Measurements from ENCODE around the gene DLG2.
"Not testable (repeated sequence)": the region's sequence is repeated elsewhere in the genome, so short reads cannot be mapped to it uniquely, and the experiment has no call there.

DLG2 gene

GRCh38 chr11:85257837-85258236 lies 369.3 kb downstream of the DLG2 start:
- H3K9me3 ChIP-seq = peaks cover 4% of the 10 kb centered on the region
- no peaks in the 10 kb centered on the region for H3K4me1 ChIP-seq (ENCODE audit: control insufficient read depth in 1 of 2, insufficient read depth in 1 of 2, low read depth in 1 of 2, low read length in 1 of 2)
- TF ChIP-seq, protein P1, sequence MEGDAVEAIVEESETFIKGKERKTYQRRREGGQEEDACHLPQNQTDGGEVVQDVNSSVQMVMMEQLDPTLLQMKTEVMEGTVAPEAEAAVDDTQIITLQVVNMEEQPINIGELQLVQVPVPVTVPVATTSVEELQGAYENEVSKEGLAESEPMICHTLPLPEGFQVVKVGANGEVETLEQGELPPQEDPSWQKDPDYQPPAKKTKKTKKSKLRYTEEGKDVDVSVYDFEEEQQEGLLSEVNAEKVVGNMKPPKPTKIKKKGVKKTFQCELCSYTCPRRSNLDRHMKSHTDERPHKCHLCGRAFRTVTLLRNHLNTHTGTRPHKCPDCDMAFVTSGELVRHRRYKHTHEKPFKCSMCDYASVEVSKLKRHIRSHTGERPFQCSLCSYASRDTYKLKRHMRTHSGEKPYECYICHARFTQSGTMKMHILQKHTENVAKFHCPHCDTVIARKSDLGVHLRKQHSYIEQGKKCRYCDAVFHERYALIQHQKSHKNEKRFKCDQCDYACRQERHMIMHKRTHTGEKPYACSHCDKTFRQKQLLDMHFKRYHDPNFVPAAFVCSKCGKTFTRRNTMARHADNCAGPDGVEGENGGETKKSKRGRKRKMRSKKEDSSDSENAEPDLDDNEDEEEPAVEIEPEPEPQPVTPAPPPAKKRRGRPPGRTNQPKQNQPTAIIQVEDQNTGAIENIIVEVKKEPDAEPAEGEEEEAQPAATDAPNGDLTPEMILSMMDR (IDR thresholded peaks at IDR 0.05) = no peak
- no peak overlapping the region for H3K4me3 ChIP-seq (ENCODE audit: low read depth in 1 of 2, low read length in 1 of 2)
- no peaks in the 10 kb centered on the region for H3K27me3 ChIP-seq
- H3K36me3 ChIP-seq = no peaks in the 10 kb centered on the region
- no peak overlapping the region for H3K27ac ChIP-seq

- H3K27ac ChIP-seq = no peak overlapping the region
- no peaks in the 10 kb centered on the region for H3K36me3 ChIP-seq
- peaks cover 4% of the 10 kb centered on the region for H3K9me3 ChIP-seq
- no peaks in the 10 kb centered on the region for H3K4me1 ChIP-seq (ENCODE audit: control insufficient read depth in 1 of 2, insufficient read depth in 1 of 2, low read depth in 1 of 2, low read length in 1 of 2)
- TF ChIP-seq, protein P1 (IDR thresholded peaks at IDR 0.05) = no peak
- no peaks in the 10 kb centered on the region for H3K27me3 ChIP-seq
- no peak overlapping the region for H3K4me3 ChIP-seq (ENCODE audit: low read depth in 1 of 2, low read length in 1 of 2)
Observed at GRCh38 chr11:85256433-85256832, 370.7 kb downstream of the DLG2 start.

DNA sequence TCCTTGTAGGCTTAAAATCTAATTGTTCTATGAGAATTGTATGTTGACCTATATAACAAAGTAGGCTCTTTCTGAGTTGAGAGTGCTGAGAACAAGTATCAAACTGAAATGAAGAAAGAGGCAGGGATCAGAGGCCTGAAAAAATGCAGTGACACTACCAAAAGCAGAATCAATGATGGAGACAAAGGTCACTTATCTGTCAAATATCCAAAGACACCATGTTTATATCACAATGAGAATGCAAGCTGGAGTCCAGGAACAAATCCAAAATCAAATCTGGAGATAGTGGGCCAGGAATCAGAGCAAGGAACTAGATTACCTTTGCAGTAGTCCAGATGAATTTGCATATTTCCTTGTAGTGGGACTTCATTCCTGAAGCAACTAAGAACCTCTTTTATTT lies 377.7 kb downstream of the DLG2 start:
- TF ChIP-seq, protein P1 (IDR thresholded peaks at IDR 0.05) = no peak
- Histone ChIP-seq H3K27me3 (no peaks in the 10 kb centered on the region), H3K36me3 (no peaks in the 10 kb centered on the region), H3K4me3 (ENCODE audit: low read depth in 1 of 2, low read length in 1 of 2) (no peak overlapping the region), H3K27ac (no peak overlapping the region), H3K4me1 (ENCODE audit: control insufficient read depth in 1 of 2, insufficient read depth in 1 of 2, low read depth in 1 of 2, low read length in 1 of 2) (no peaks in the 10 kb centered on the region), H3K9me3 (peaks cover 4% of the 10 kb centered on the region)

DNA sequence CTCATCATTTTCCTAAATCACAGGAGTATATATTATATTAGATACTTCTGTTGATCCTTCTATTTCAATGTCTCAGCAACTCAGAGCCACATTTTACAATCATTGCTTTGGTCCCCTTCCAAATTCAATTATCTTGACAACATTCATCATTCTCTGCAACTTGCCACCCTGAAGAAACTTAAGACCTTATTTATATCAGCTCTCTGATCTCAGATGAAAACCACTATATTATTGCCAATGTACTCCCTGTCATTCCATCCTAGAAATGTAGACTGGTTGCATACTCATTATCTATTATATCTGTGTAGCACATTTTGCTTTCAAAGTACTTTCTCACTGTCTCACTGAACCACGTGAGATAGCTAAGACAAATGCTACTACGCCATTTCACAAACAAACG lies 379.3 kb downstream of the DLG2 start:
- no peak overlapping the region for H3K4me3 ChIP-seq (ENCODE audit: low read depth in 1 of 2, low read length in 1 of 2)
- H3K27me3 ChIP-seq = no peaks in the 10 kb centered on the region
- TF ChIP-seq, protein P1 (IDR thresholded peaks at IDR 0.05) = no peak
- no peaks in the 10 kb centered on the region for H3K9me3 ChIP-seq
- no peaks in the 10 kb centered on the region for H3K4me1 ChIP-seq (ENCODE audit: control insufficient read depth in 1 of 2, insufficient read depth in 1 of 2, low read depth in 1 of 2, low read length in 1 of 2)
- H3K36me3 ChIP-seq = no peaks in the 10 kb centered on the region
- H3K27ac ChIP-seq = no peak overlapping the region

GRCh38 chr11:85238906-85239305 lies 388.2 kb downstream of the DLG2 start:
- H3K27ac ChIP-seq = no peak overlapping the region
- TF ChIP-seq, protein P1 (IDR thresholded peaks at IDR 0.05) = no peak
- no peaks in the 10 kb centered on the region for H3K36me3 ChIP-seq
- no peaks in the 10 kb centered on the region for H3K27me3 ChIP-seq
- no peaks in the 10 kb centered on the region for H3K9me3 ChIP-seq
- no peak overlapping the region for H3K4me3 ChIP-seq (ENCODE audit: low read depth in 1 of 2, low read length in 1 of 2)
- H3K4me1 ChIP-seq (ENCODE audit: control insufficient read depth in 1 of 2, insufficient read depth in 1 of 2, low read depth in 1 of 2, low read length in 1 of 2) = no peaks in the 10 kb centered on the region

DNA sequence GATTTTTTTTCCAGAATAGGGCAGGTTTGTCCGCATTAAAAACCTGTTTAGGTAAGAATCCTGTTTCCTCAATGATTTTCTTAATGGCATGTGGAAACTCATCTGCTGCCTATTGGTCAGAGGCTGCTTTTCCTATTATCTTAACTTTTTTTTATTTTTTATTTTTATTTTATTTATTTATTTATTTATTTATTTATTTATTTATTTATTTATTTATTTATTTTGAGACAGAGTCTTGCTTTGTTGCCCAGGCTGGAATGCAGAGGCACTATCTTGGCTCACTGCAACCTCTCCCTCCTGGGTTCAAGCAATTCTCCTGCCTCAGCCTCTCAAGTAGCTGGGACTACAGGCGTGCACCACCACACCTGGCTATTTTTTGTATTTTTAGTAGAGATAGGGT lies 389.1 kb downstream of the DLG2 start:
- not testable (repeated sequence) for H3K9me3 ChIP-seq; H3K27ac ChIP-seq; H3K4me1 ChIP-seq (ENCODE audit: control insufficient read depth in 1 of 2, insufficient read depth in 1 of 2, low read depth in 1 of 2, low read length in 1 of 2); H3K4me3 ChIP-seq (ENCODE audit: low read depth in 1 of 2, low read length in 1 of 2); H3K27me3 ChIP-seq; H3K36me3 ChIP-seq

Measured in neutrophil (primary cell).